ENCODE results near the gene CDC42SE2. TPM values are rescaled to one million over a fixed set of nuclear protein-coding genes. Genes with fewer than 3 reads are reported as not detected.

Gene CDC42SE2
- total RNA-seq, 1 donor from 2014 or later: 24.1 TPM

- no peaks in the 10 kb centered on the region for H3K4me1 ChIP-seq (ENCODE audit: insufficient read depth, low read length)
- H3K4me1 Mint-ChIP-seq (ENCODE audit: low read depth, unreplicated experiment): no peaks in the 10 kb centered on the region
- peaks cover 2% of the 10 kb centered on the region for H3K36me3 Mint-ChIP-seq (ENCODE audit: low read depth, unreplicated experiment)
- H3K36me3 ChIP-seq (ENCODE audit: insufficient read depth, low read length): no peaks in the 10 kb centered on the region
- H3K4me3 Mint-ChIP-seq (ENCODE audit: unreplicated experiment): no peak overlapping the region
- DNase-seq (ENCODE audit: low read depth) (no peak), FAIRE-seq (no peak)
- TF ChIP-seq CTCF (IDR thresholded peaks at IDR 0.05; ENCODE audit: insufficient read depth, low read depth, low read length) (no peak), EZH2 (IDR thresholded peaks at IDR 0.05; ENCODE audit: insufficient read depth, low read length) (no peak)
- H3K27me3 Mint-ChIP-seq (ENCODE audit: low read depth, unreplicated experiment): no peaks in the 10 kb centered on the region
- peaks cover 31% of the 10 kb centered on the region for H4K20me1 ChIP-seq (ENCODE audit: insufficient read depth, low read length)
- no peak overlapping the region for H3K9ac ChIP-seq (ENCODE audit: low read length)
- no peak overlapping the region for H3K4me3 ChIP-seq (ENCODE audit: insufficient read depth, low read depth, low read length)
- H3K27ac Mint-ChIP-seq (ENCODE audit: unreplicated experiment): no peak overlapping the region
- peaks cover 88% of the 10 kb centered on the region for H3K79me2 ChIP-seq (ENCODE audit: insufficient read depth, low read length)
- H3K27me3 ChIP-seq (ENCODE audit: insufficient read depth, low read length): no peaks in the 10 kb centered on the region
- H3K9me3 ChIP-seq (ENCODE audit: insufficient read depth, low read depth, low read length): no peaks in the 10 kb centered on the region
- no peak overlapping the region for H2AFZ ChIP-seq (ENCODE audit: low read depth, low read length)
- no peak overlapping the region for H3K27ac ChIP-seq (ENCODE audit: low read depth, low read length)
- H3K4me2 ChIP-seq (ENCODE audit: low read length): no peak overlapping the region
- H3K9me3 Mint-ChIP-seq (ENCODE audit: unreplicated experiment): peaks cover 3% of the 10 kb centered on the region
Observed at GRCh38 chr5:131289738-131290137, 25.9 kb downstream of the CDC42SE2 start.

- H3K27me3 Mint-ChIP-seq (ENCODE audit: low read depth, unreplicated experiment): no peaks in the 10 kb centered on the region
- no peaks in the 10 kb centered on the region for H3K9me3 ChIP-seq (ENCODE audit: insufficient read depth, low read depth, low read length)
- H3K36me3 ChIP-seq (ENCODE audit: insufficient read depth, low read length): no peaks in the 10 kb centered on the region
- peaks cover 3% of the 10 kb centered on the region for H3K9me3 Mint-ChIP-seq (ENCODE audit: unreplicated experiment)
- no peak overlapping the region for H3K4me3 ChIP-seq (ENCODE audit: insufficient read depth, low read depth, low read length)
- FAIRE-seq (no peak), DNase-seq (ENCODE audit: low read depth) (no peak)
- H3K79me2 ChIP-seq (ENCODE audit: insufficient read depth, low read length): peaks cover 79% of the 10 kb centered on the region
- no peak overlapping the region for H2AFZ ChIP-seq (ENCODE audit: low read depth, low read length)
- no peak overlapping the region for H3K27ac ChIP-seq (ENCODE audit: low read depth, low read length)
- H3K9ac ChIP-seq (ENCODE audit: low read length): no peak overlapping the region
- H3K4me3 Mint-ChIP-seq (ENCODE audit: unreplicated experiment): no peak overlapping the region
- H3K27ac Mint-ChIP-seq (ENCODE audit: unreplicated experiment): no peak overlapping the region
- H3K4me2 ChIP-seq (ENCODE audit: low read length): no peak overlapping the region
- peaks cover 36% of the 10 kb centered on the region for H4K20me1 ChIP-seq (ENCODE audit: insufficient read depth, low read length)
- no peaks in the 10 kb centered on the region for H3K4me1 ChIP-seq (ENCODE audit: insufficient read depth, low read length)
- TF ChIP-seq CTCF (IDR thresholded peaks at IDR 0.05; ENCODE audit: insufficient read depth, low read depth, low read length) (no peak), EZH2 (IDR thresholded peaks at IDR 0.05; ENCODE audit: insufficient read depth, low read length) (no peak)
- no peaks in the 10 kb centered on the region for H3K4me1 Mint-ChIP-seq (ENCODE audit: low read depth, unreplicated experiment)
- no peaks in the 10 kb centered on the region for H3K27me3 ChIP-seq (ENCODE audit: insufficient read depth, low read length)
- peaks cover 3% of the 10 kb centered on the region for H3K36me3 Mint-ChIP-seq (ENCODE audit: low read depth, unreplicated experiment)
Observed at GRCh38 chr5:131296213-131296672, 32.4 kb downstream of the CDC42SE2 start.

- H3K4me1 Mint-ChIP-seq (ENCODE audit: low read depth, unreplicated experiment): no peaks in the 10 kb centered on the region
- Histone ChIP-seq H3K9ac (ENCODE audit: low read length) (no peak overlapping the region), H3K79me2 (ENCODE audit: insufficient read depth, low read length) (peaks cover 77% of the 10 kb centered on the region), H3K4me1 (ENCODE audit: insufficient read depth, low read length) (no peaks in the 10 kb centered on the region), H3K4me3 (ENCODE audit: insufficient read depth, low read depth, low read length) (no peak overlapping the region), H3K9me3 (ENCODE audit: insufficient read depth, low read depth, low read length) (no peaks in the 10 kb centered on the region), H4K20me1 (ENCODE audit: insufficient read depth, low read length) (peaks cover 38% of the 10 kb centered on the region), H3K36me3 (ENCODE audit: insufficient read depth, low read length) (no peaks in the 10 kb centered on the region), H3K27ac (ENCODE audit: low read depth, low read length) (no peak overlapping the region), H3K27me3 (ENCODE audit: insufficient read depth, low read length) (no peaks in the 10 kb centered on the region), H2AFZ (ENCODE audit: low read depth, low read length) (no peak overlapping the region), H3K4me2 (ENCODE audit: low read length) (no peak overlapping the region)
- no peak for DNase-seq (ENCODE audit: low read depth)
- H3K27ac Mint-ChIP-seq (ENCODE audit: unreplicated experiment): no peak overlapping the region
- peaks cover 3% of the 10 kb centered on the region for H3K9me3 Mint-ChIP-seq (ENCODE audit: unreplicated experiment)
- H3K27me3 Mint-ChIP-seq (ENCODE audit: low read depth, unreplicated experiment): no peaks in the 10 kb centered on the region
- no peak for FAIRE-seq
- H3K4me3 Mint-ChIP-seq (ENCODE audit: unreplicated experiment): no peak overlapping the region
- peaks cover 3% of the 10 kb centered on the region for H3K36me3 Mint-ChIP-seq (ENCODE audit: low read depth, unreplicated experiment)
- TF ChIP-seq CTCF (IDR thresholded peaks at IDR 0.05; ENCODE audit: insufficient read depth, low read depth, low read length): no peak
- no peak for TF ChIP-seq EZH2 (IDR thresholded peaks at IDR 0.05; ENCODE audit: insufficient read depth, low read length)
Observed at GRCh38 chr5:131297886-131298285, 34.0 kb downstream of the CDC42SE2 start.
